Bronchial epithelial cell (primary cell): ENCODE measurements around the gene FOXN3. TPM values are rescaled to one million over a fixed set of nuclear protein-coding genes. Genes with fewer than 3 reads are reported as not detected.

Source experiments
- DNase-seq: peaks from one replicate; pipeline ENCODE4 v3.0.0-alpha.2; 2010; ENCODE audit warnings: low read depth
- FAIRE-seq: peaks from 2 replicates; lab custom pipeline; 2011; peaks lifted over from hg19 to GRCh38; lab: Jason Lieb, UNC
- H3K27me3 ChIP-seq: 2 replicates; pipeline ENCODE4 v1.5.1; 2011; ENCODE audit warnings: low read length; ENCODE audit not compliant: control insufficient read depth, insufficient read depth
- H3K36me3 ChIP-seq: 2 replicates; pipeline ENCODE4 v1.5.1; 2011; ENCODE audit warnings: low read length; ENCODE audit not compliant: control insufficient read depth, insufficient read depth
- H3K4me3 ChIP-seq: 2 replicates; pipeline ENCODE4 v1.5.1; 2011; ENCODE audit warnings: mild to moderate bottlenecking, low read depth, low read length, control low read depth
- total RNA-seq: library from RNA; depleted of rRNA; stranded (reverse); fragments of >200 nt; gene quantifications from 2 replicates; pipeline ENCODE4 v1.2.1, GENCODE V29; 2014
- TF ChIP-seq, protein P1 (sequence below): IDR thresholded peaks from 2 replicates; pipeline ENCODE4 v1.5.1; 2011; ENCODE audit warnings: mild to moderate bottlenecking, moderate library complexity, low read length, control low read depth, inconsistent platforms; ENCODE audit not compliant: insufficient read depth, severe bottlenecking

FOXN3 gene
- total RNA-seq, 1 donor from 2014 or later: 5.8 TPM

DNA sequence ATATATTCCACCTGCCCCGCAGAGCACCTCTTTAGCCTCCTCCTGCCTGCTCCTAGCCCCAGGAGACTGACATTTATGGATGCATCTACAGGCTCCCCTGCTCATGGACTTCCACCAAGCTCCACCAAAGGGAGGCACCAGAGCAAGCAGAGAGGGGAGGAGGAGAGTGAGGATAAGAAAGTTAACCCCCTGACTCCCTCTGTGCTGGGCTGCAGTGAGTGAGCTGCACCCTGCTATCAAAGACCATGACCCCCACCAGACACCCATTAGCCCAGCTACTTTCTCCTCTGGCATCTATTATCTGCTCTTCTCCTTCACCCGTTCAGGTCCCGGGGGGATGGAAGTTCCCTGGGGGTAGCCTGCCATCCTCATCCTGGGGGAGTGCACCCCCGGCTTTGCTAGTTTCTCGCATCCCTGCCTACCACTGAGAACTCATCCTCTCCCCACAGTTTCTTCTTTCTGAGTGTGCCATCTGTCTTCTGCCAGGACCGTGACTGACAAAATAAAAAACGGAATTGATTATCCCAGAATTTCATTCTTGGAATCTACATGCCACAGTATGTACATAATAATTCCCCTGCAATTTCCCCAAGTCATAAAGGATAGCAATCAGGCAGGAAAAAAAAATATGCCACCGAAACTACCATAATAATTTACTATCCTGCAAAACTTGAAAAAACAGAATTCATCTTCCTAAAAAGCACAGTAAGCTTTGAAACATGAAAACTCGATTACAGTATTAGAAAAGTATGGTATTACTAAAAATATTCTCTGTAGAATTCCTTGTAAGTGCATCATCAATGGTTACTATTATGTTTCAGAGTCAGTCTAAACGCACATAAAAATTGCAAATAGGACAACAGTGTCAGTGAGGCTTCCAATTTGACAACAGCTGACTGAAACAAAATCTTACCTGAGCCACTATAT lies 45.2 kb downstream of the FOXN3 start:
- FAIRE-seq: no peak
- TF ChIP-seq, protein P1, sequence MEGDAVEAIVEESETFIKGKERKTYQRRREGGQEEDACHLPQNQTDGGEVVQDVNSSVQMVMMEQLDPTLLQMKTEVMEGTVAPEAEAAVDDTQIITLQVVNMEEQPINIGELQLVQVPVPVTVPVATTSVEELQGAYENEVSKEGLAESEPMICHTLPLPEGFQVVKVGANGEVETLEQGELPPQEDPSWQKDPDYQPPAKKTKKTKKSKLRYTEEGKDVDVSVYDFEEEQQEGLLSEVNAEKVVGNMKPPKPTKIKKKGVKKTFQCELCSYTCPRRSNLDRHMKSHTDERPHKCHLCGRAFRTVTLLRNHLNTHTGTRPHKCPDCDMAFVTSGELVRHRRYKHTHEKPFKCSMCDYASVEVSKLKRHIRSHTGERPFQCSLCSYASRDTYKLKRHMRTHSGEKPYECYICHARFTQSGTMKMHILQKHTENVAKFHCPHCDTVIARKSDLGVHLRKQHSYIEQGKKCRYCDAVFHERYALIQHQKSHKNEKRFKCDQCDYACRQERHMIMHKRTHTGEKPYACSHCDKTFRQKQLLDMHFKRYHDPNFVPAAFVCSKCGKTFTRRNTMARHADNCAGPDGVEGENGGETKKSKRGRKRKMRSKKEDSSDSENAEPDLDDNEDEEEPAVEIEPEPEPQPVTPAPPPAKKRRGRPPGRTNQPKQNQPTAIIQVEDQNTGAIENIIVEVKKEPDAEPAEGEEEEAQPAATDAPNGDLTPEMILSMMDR: no peak
- Histone ChIP-seq H3K27me3 (no peaks in the 10 kb centered on the region), H3K4me3 (no peak overlapping the region), H3K36me3 (no peaks in the 10 kb centered on the region)
- no peak for DNase-seq

DNA sequence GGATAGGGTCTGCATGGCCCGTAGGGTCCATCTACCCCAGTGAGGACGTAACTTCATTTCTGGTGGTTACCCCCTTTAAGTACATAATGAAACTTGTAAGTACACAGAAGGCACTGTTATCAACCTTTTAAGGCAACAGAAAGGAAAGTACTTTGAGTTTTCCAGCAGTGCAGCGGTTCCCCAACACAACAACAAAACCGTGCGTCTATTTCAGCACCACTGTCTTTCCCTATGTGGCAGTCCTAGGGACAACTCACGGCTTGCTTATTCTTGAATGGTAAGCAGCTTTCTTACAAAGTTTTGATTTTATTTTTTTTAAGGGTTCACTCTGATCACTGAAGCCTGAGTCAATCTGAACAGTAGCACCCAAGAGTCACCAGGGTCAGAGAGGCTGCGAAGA lies 46.3 kb downstream of the FOXN3 start:
- Histone ChIP-seq H3K27me3 (no peaks in the 10 kb centered on the region), H3K36me3 (no peaks in the 10 kb centered on the region), H3K4me3 (no peak overlapping the region)
- TF ChIP-seq, protein P1: no peak
- DNase-seq (no peak), FAIRE-seq (no peak)

DNA sequence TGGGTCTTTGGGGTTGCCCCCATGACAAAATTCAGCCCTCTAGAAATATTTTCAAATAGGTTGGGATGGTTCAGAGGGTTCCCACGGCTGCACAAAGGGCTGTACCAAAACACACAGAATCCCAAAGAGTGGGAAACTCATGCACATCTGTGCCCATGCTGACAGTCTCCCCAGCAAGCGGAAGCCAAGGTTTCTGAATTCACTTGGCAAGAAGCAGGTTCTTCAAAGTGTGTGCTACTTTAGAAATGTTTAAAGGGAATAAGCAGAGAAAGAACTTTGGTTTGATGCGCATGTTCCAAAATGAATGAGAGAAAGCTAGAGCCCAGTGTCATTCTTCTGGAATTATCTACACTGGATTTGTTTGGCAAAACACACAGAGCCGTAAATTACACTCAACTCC lies 46.7 kb downstream of the FOXN3 start:
- no peak for DNase-seq
- H3K4me3 ChIP-seq: no peak overlapping the region
- TF ChIP-seq, protein P1: no peak
- H3K36me3 ChIP-seq: no peaks in the 10 kb centered on the region
- no peak for FAIRE-seq
- H3K27me3 ChIP-seq: no peaks in the 10 kb centered on the region

DNA sequence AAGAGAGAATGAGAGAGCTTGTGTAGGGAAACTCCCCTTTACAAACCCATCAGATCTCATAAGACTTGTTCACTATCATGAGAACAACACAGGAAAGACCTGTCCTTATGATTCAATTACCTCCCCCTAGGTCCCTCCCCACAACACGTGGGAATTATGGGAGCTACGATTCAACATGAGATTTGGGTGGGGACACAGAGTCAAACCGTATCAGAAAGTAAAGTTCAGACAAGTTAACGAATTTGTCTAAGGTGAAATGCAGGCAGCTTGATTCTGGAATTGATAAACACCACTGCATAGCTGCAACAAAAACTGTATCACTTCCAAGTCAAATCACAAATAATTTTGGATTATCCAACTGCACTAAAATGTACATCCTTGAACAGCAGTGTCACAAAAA lies 47.4 kb downstream of the FOXN3 start:
- TF ChIP-seq, protein P1: no peak
- H3K4me3 ChIP-seq: no peak overlapping the region
- DNase-seq (no peak), FAIRE-seq (no peak)
- no peaks in the 10 kb centered on the region for H3K27me3 ChIP-seq
- no peaks in the 10 kb centered on the region for H3K36me3 ChIP-seq

DNA sequence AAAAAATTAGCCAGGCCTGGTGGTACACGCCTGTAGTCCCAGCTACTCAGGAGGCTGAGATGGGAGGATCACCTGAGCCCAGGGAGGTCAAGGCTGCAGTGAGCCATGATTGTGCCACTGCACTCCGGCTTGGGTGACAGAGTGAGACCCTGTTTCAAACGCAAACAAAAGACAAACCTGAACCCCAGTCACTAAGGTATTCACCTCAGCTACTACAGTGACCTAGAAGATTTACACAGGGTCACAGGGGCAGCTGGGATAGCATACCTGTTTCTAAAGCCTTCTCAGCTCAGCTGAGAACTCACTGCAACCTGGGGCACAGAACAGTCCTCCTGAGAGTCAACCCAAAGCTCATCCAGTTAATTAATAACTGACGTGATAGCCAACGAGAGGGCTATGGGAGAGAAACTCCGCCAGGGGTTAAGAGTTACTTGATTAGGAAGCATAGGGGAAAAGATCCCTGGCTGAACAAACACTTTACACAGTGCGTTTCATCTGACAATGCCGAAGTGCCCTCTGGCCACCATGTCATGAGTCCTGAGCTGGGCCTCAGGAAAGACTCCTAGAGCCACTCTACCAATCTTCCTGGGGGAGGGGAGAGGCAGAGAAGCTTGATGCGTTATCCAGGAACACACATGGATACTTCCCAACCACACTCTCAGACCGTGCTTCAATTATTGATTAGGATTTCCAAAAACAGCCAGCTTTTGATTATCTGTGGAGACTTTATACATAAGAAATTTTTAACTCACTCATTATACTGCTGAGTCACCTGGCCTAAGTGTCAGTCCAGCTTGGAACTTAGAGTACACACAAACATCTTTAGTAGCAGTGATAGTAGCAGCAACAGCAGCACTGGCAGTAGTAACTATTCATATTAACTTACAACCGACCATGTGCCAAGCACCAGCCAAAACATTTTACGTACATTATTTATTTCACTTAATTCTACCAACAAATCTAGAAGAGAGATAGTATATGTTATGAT lies 48.2 kb downstream of the FOXN3 start:
- Histone ChIP-seq H3K27me3 (no peaks in the 10 kb centered on the region), H3K4me3 (no peak overlapping the region), H3K36me3 (no peaks in the 10 kb centered on the region)
- FAIRE-seq: no peak
- DNase-seq: no peak
- TF ChIP-seq, protein P1: no peak
